ENCODE results near the gene GABARAP.

GABARAP gene

GRCh38 chr17:7239091-7240027 is 2.9 kb downstream of the GABARAP start, which contains the start of gene PHF23:
Gene PHF23 (minus strand): TSS chr17:7239457. CDS start chr17:7239279, 178 bp downstream.
- DNase-seq (ENCODE audit: low spot score), result peak; percentile 100

GRCh38 chr17:7238420-7239090 is 3.7 kb downstream of the GABARAP start:
- DNase-seq (ENCODE audit: low spot score), result no peak

GRCh38 chr17:7237761-7238419 is 4.4 kb downstream of the GABARAP start:
- DNase-seq (ENCODE audit: low spot score), result no peak

- DNase-seq (ENCODE audit: low spot score), result no peak
These were observed 4.9 kb downstream of the GABARAP start for GRCh38 chr17:7237266-7237760.

DNA sequence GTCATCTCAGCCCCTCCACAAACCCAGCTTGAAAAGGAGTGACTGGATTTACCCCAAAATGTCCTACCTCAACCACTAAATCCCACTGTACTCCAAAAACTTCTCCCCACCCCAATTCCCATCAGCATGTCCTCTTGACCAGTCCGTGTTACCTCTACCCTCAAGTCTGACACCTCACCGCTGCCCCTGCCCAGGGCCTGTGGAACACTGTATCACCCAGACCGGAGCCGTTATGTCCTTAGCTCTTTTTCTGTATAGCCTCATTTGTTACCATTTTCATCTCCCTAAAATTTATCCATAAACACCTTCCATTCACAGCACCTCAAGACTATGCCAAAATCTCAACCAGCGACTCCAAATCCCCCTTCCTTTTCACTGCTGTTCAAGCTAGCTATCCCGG is 5.4 kb downstream of the GABARAP start:
- no peak for DNase-seq (ENCODE audit: low spot score)

- no peak for DNase-seq (ENCODE audit: low spot score)
These were observed 6.3 kb downstream of the GABARAP start for GRCh38 chr17:7235693-7236665.

DNA sequence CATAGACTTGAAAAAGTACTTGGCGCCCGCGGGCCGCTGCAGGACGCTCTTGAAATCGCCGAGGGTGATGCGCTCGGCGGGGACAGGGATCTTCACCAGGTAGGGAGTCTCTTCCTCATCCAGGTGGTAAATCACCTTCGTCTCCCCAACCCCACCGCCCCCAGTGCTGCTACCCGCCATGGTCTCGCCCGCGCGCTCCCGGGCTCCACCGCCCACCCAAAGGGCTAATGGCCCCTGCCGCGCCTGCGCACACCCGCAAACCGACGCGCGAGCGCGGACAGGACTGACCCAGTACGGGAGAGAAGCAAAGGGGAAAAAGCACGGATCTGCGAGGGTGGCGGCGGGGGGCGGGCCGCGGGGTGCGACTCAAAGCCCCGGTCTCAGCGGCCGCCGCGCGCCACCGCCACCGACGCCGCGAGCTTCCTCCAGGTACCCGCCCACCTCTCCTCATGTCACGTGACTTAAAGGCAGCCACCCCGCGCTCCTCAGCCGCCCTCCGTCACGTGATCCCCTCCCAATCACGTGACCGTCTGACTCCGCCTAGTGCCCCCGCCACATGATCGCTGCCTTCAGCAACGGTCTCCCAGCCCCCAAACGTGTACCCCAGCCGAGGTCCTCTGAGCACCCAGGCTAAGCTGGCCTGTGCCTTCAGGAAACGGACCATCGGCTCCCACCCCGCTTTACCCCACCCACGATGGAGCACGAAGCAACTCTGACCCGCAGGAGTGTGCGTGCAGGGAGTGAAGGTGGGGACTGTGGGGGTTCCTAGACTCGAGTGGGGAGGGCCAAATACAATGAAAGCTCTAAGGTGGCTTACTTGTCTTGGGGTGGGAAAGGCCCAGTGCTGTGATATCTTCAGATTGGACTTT is 7.9 kb downstream of the GABARAP start, which contains the start of gene DVL2:
Gene DVL2, minus strand, starts transcription at position 435 of the 869 bp plus-strand sequence. Its CDS starts 255 bp downstream, at position 180.
- DNase-seq (ENCODE audit: low spot score), result peak; percentile 95

- no peak for DNase-seq (ENCODE audit: low spot score)
These were observed 8.6 kb downstream of the GABARAP start for GRCh38 chr17:7233701-7234082.

DNA sequence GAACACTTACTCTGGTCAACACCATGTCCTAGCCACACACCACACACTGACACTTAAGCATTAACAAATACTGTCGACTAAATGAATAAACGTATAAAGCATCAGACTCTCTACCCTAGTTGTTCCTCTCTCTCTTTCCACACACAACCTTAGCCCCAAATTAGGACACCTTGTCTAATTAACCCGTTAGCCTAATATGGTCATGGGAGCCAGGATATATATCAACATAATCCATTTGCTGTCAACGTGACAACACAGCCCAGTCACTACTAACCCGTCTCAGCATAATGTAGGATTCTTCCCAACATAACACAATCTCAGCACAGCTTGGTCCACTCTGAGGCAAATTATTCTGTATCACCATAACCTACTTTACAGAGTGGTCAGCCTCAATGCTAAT is 10.1 kb downstream of the GABARAP start:
- no peak for DNase-seq (ENCODE audit: low spot score)

GRCh38 chr17:7229504-7229903 is 12.7 kb downstream of the GABARAP start:
- DNase-seq (ENCODE audit: low spot score), result no peak

- DNase-seq (ENCODE audit: low spot score), result no peak
These were observed 13.3 kb downstream of the GABARAP start for GRCh38 chr17:7228920-7229319.

GRCh38 chr17:7226721-7227710 is 15.2 kb downstream of the GABARAP start:
- no peak for DNase-seq (ENCODE audit: low spot score)

DNA sequence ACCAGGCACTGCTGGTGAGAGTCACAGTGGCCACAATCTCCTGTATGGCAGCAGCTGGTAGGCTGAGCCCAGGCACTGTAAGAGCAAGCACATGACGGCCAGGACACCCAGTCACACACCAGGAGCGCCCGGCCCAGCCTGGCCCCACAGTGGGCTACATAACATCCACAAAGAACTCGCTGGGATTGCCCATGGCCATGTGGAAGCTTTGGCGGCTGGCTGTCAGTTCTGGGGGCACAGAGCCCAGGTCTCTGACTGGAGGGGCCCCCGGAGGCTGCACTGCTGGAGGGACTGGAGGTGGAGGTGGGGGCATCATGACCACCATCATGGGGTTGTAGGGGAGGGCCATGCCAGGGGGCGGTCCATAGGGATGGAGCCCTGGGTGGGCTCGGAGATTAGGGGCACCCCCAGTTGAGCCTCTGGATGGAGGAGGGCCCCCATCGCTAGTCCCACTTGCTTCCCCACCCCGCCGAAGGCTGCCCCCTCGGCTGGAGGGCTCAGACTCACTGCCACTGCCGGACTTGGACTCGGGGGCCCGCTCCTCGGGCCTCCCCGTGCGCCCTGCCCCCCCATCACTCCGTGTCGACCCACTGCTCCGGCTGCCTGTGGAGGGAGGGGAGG is 16.4 kb downstream of the GABARAP start:
- DNase-seq (ENCODE audit: low spot score), result no peak

GRCh38 chr17:7224661-7225111 is 17.6 kb downstream of the GABARAP start:
- DNase-seq (ENCODE audit: low spot score), result no peak

GRCh38 chr17:7224110-7224509 is 18.1 kb downstream of the GABARAP start:
- no peak for DNase-seq (ENCODE audit: low spot score)

DNA sequence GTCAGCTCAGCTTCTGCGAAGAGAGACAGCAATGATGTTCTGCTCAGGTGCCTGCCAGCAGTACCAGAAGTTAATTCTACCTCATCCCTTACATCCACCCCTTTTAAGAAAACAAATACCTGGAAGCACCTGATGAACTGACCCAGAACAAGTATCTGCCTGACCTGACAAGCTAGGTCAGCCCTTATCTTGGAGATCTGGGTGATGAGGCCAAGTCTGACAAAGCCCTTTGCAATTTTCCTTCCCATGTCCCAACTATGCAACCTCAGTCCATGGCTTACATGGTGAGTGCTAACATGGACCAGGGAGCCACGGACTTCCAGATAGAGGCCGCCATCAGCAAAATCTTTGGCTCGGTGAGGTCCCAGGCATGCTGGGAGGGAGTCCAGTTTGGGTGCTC is 18.9 kb downstream of the GABARAP start:
- DNase-seq (ENCODE audit: low spot score), result no peak

GRCh38 chr17:7222972-7223292 is 19.3 kb downstream of the GABARAP start:
- DNase-seq (ENCODE audit: low spot score), result no peak

Measured in putamen (tissue), 1 donor.